ENCODE measurements around the gene SH3BP2.

The SH3BP2 gene

GRCh38 chr4:2803624-2804448 lies 11.0 kb downstream of the SH3BP2 start:
- no peak for DNase-seq (ENCODE audit: low spot score)

GRCh38 chr4:2804449-2804972 lies 11.6 kb downstream of the SH3BP2 start:
- no peak for DNase-seq (ENCODE audit: low spot score)

GRCh38 chr4:2804973-2805501 lies 12.2 kb downstream of the SH3BP2 start:
- no peak for DNase-seq (ENCODE audit: low spot score)

DNA sequence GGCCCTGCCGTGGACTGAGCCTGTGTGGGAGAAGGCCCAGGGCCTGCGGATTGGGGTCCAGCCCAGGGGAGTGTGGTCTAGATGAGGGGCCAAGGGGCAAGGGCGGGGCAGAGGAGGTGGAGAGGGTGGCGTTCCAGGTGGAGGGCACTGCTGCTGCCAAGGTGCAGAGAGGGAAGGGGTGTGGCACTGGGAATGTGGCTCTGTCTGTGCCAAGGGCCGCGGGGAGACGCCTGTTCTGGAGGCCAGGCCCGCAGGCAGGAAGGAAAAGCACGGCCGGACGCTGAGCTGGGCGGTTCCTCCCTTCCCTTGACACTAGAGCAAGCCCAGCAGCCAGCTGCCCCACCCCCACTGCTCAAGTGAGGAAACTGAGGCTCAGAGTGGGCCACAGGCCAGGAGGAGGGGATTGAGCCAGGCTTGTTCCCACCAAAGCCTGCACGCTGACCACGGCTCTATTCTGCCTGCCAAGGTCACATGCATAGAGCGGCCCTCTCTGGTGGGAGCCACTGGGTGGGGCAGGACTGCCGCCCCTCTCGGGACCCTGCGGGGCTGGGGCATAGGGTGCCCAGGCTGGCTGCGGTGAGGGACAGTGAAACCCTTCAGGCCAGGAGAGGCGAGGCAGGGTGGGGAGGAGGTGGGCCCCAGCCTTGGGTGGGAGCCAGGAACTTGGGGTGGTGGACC lies 13.0 kb downstream of the SH3BP2 start:
- DNase-seq (ENCODE audit: low spot score) = no peak

- no peak for DNase-seq (ENCODE audit: low spot score)
Observed at GRCh38 chr4:2806390-2807355, 13.8 kb downstream of the SH3BP2 start.

GRCh38 chr4:2807571-2807970 lies 14.7 kb downstream of the SH3BP2 start:
- no peak for DNase-seq (ENCODE audit: low spot score)

DNA sequence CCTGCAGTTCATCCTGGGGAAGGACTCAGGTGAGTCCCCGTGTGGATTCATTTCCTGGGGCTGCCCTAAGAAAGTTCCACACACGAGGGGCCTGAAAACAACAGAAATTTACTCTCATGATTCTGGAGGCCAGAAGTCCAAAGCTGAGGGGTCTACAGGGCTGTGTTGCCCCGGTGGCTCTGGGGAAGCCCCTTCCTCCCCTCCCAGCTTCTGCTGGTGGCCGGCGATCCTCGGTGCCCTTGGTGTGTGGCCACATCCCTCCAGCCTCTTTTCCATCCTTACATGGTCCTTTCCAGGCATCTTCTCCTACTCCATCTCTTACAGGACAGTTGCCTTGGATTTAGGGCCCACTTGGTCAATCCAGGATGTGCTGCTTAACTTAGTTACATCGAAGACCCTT lies 15.1 kb downstream of the SH3BP2 start:
- DNase-seq (ENCODE audit: low spot score) = no peak

DNA sequence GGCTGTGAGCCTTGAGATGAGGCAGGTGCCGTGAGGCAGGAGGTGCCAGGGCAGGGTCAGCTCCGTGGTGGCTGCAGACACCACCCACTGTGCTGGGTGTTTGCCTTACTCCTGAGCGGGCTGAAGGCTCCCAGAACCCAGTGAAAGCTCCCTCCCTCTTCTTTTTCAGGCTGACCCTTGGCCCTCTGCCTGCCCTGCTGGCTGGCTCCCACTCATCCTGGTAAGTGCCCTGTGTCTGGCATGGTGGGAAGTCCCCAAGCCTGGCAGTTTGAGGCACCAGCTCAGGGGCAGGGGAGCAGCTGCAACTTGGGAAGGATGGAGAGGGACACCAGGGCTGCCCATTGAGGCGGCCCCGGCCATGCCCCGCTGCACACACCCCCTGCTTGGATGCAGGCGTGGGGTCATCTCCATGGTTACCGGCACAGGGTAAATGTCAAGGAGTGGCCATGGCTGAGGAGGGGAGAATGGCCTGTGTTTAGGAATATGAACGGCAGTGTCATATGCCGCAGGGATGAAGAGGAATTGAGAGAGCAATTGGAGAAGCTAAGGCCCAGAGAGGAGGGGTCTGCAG lies 16.8 kb downstream of the SH3BP2 start:
- DNase-seq (ENCODE audit: low spot score) = no peak

- DNase-seq (ENCODE audit: low spot score) = no peak
Observed at GRCh38 chr4:2810388-2810787, 17.5 kb downstream of the SH3BP2 start.

DNA sequence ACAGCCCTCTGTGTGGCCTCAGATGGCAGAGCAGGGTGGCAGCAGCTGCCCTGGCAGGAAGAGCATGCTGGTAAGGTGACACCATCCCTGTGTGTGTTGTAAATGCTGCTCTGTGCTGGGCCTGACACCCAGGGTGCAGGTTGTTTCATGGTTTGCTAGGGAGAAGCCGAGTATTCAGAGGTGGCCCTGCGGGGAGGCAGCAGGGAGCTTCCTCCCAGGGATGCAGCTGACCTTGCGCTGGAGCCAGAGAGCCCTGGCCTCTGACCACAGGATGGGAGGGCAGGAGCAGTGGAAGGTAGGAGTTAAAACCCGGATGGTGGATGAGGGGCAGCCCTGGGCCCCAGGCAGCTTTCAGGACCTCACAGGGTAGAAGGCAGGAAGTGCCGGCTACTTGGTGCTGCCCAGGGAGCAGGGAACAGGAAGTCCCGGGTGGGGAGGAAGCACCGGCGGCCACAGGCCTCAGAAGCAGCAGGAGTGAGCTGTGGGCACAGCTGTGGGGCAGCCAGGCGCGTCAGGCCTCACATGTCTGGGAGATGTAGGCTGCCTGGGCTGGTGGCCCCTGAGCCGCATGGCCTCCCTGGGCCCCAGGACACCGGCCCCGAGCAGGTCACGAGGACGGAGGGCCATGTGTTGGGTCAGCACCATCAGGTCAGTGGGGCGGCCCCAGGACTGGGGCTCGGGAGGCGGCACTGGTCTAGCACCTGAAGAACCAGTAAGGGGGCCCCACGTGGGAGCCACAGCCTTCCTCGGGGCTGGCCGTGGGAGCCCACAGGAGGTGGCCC lies 19.1 kb downstream of the SH3BP2 start:
- no peak for DNase-seq (ENCODE audit: low spot score)

- DNase-seq (ENCODE audit: low spot score) = no peak
Observed at GRCh38 chr4:2812612-2813354, 19.9 kb downstream of the SH3BP2 start.

GRCh38 chr4:2813446-2814405 lies 20.8 kb downstream of the SH3BP2 start:
- DNase-seq (ENCODE audit: low spot score) = no peak

DNA sequence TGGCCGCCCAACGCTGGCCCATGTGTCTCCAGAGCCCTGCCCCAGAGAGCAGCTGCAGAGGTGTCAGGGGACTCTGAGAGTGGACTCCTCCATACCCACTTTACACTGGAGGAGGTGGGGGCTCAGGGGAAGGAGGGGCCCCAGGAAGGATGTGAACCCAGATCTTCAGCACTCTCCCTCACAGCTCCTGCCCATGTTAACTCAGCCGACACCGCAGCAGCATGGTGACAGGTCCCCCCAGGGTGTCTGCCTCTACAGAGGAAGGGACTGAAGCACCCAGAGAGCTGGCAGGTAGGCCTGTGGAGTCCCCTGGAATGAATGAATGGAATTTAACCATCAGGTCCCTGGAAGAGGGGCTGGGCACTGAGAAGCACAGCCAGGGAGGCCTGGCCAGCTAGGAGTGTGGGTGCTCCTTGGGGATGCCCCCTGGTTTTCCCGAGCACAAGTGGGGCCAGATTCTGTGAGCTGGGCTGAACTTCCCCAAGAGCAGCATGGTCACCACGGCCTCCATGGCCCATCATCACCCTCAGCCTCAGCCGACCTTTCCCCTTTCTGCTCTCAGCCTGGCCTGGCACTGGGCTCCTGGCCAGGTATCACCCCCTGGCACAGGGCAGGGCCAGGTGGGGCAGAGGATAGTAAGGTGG lies 21.9 kb downstream of the SH3BP2 start:
- no peak for DNase-seq (ENCODE audit: low spot score)

GRCh38 chr4:2816401-2816954 lies 23.6 kb downstream of the SH3BP2 start:
- no peak for DNase-seq (ENCODE audit: low spot score)

DNA sequence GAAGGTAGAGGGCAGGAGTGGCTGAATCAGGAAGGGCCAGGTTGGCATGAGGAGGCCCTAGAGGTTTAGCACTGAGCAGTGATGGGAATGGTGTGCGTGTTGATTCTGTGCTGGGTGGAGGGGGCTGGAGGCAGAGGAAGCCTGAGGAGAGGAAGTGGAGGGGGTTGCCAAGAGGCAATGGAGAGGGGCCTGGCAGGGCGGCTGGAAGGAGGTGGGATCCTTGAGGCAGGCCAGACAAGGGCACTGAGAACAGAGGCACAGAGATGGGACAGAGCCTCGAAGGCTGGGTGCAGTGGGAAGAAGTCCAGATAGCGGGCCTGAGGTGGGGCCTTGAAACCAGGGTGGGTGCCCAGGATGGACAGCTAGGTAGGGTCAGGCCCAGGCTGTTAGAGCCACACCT lies 24.3 kb downstream of the SH3BP2 start:
- no peak for DNase-seq (ENCODE audit: low spot score)

DNA sequence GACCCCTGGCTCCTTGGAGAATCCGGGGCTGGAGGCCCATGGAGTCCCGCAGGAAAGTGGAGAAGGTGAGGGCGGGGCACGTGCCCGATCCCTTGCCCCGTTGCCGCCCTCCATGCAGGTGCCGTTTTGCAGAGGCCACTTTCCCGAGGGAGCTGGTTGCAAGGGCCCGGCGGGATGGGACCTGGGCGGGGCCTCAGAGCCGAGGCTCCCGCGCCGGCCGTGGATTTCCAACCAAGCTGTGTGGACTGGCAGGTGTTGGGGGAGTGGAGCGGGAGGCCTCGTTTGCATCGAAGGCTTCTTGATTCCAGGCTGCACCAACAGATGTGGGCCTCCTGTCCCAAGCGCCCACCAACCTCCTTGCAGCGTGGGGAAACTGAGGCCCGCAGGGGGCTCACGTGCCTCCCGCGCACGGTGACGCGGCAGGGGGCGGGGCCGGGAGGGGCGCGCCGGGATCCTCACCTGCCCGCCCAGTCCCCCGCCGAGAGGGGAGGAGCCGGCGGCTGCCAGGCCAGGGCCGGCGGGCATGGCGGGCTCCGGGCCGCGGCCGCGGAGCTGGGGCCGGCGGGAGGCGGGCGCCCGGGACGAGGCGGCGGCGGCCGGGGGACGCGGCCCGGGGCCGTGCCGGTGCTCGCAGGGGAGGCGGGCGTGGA lies 24.9 kb downstream of the SH3BP2 start:
- no peak for DNase-seq (ENCODE audit: low spot score)

- DNase-seq (ENCODE audit: low spot score) = no peak
Observed at GRCh38 chr4:2818351-2818939, 25.6 kb downstream of the SH3BP2 start.

Data from hematopoietic multipotent progenitor cell treated with erythropoietin and hydrocortisone succinate and interleukin-3 and kit ligand, for 15 days (in vitro differentiated cells).